NCI-H774 (cell line): ENCODE data around the gene MYL1.

ENCODE experiments used
- DNase-seq: peaks from one replicate; lab custom pipeline; 2025; lab: John Stamatoyannopoulos, UW

MYL1 gene

GRCh38 chr2:210267698-210268097, 47.3 kb downstream of the MYL1 start:
- DNase-seq = no peak

- no peak for DNase-seq
Measured at GRCh38 chr2:210264282-210264681, 50.7 kb downstream of the MYL1 start.

GRCh38 chr2:210263841-210264240, 51.1 kb downstream of the MYL1 start:
- no peak for DNase-seq

- DNase-seq = no peak
Measured at GRCh38 chr2:210262036-210262435, 52.9 kb downstream of the MYL1 start.

- no peak for DNase-seq
Measured at GRCh38 chr2:210259687-210260086, 55.3 kb downstream of the MYL1 start.

- DNase-seq = no peak
Measured at GRCh38 chr2:210252699-210253606, 62.0 kb downstream of the MYL1 start.

- no peak for DNase-seq
Measured at GRCh38 chr2:210250622-210251021, 64.4 kb downstream of the MYL1 start.
